HG03575 (cell line): Measurements from ENCODE around the gene HEMK1.

Source experiments
- ATAC-seq: cut with Tn5 transposase; IDR thresholded peaks from one replicate; pipeline ENCODE4 v1.9.1; 2021; ENCODE audit not compliant: unreplicated experiment, insufficient number of reproducible peaks, low FRiP score; ENCODE audit errors: extremely low read depth

Gene HEMK1

DNA sequence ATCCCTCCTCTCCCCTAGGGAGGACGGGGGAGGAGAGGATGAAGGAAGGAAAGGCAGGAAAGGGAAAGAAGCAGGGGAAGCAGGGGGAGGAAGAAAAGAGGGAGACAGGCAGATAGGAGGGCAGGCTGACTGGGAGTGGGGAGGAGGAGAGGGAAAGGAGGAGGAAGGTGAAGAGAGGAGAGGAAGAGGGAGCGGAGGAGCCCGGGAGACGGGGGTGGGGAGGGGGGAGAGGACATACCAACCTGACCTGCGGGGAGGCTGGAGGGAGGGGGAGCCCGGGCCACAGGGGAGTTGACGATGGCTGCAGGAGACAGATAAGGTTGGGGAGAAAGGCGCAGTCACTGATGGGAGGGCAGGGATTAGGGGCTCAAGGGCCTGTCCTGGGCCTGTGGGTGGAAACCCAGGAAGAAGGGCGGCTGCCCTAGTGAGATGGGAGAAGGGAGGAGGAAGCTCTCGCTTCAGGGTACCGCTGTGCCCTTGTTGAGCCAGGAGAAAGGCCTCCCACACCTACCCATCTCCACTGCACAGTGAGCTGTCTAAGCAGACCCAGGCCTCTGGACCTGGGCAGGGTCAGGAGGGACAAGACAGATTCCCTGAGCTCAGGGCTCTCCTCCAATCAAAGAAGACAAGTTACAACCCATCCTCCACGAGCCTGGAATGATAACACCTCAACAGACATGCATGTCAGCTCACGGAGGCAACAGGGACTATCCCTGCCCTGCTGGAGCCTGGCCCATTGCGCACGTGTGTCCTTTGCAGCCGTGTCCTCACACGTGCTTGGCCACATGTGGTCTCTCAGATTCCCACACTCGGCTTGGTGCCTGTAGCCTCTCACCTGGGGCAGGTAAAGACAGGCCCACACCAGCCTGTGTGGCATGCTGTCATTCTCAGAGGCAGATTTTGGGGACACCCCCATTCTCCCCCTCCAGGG, 29.7 kb upstream of the HEMK1 start:
- no peak for ATAC-seq

GRCh38 chr3:50542177-50543034, 26.9 kb upstream of the HEMK1 start:
- no peak for ATAC-seq

DNA sequence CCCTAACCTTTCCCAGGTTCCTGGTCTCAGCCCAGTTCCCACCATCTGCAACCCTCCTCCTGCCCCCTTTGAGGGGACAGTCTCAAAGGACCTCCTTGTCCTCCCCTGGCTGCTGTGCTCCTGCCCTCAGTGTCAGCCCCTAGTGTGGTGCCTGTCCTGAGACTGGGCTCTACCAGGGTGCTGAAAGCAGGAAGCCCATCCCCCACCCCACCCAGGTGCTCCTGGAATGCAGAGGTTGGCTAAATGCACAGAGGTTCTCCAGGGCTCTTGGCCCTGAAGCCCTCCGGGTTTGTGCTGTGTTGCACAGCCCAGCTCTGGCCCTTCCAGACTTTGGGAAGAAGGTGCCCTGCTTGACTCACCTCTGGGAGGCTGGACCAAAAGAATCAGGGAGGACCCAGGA, 23.5 kb upstream of the HEMK1 start:
- no peak for ATAC-seq

DNA sequence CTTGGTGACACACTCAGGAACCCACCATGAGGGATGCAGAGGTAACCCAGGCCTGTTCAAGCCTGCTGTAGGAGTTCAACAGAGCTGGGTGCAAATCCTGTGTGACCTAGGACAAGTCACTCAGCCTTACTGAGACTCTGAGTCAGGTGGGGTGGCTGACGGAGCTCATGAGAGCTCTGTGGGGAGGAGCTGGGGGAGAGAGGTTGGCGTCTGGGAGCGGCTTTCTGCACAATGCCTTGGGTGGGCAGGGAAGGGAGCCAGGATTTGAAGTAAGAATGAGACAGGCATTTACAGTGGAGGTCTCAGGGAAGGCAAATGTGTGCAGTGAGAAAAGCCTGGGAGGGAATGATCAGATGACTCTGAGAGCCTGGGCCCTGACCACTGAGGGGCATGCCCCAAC, 20.1 kb upstream of the HEMK1 start:
- no peak for ATAC-seq

- no peak for ATAC-seq
Observed at GRCh38 chr3:50550079-50550736, 19.1 kb upstream of the HEMK1 start.

GRCh38 chr3:50551054-50551659, 18.2 kb upstream of the HEMK1 start:
- no peak for ATAC-seq

DNA sequence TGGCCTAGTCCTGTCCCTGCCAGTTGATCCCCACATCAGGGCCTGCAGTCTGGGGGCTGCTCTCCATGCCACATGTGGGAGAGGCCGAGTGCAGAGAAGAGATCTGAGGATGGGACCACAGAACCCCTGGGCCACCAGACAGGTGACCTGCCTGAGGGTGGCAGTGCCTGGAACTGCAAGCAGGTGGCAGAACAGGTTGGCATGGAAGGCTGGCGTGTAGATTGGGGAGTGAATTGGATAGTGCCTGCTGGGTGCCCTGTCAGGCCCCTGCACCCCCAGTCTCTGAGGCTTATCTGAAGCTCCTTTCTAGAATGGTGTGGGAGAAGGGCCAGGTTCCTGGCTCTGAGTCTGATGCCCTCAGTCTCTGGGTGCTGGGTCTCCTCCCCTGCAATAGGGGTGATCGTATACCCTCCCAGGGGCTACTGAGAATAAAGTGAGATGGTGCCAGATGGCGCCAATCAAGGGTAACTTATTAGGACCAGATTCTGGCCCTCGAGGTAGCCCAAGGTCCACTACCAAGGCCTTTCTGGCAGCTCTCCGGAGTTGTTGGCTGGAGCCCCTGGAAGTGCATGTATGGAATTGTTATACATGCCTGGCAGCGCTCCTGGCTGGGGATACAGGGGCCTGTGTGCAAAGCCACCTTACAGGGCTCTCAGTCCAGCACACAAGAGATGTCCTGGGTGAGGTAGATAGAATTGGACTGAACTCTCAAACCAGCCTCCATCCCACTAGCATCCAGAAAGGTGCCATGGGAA, 17.5 kb upstream of the HEMK1 start:
- no peak for ATAC-seq

GRCh38 chr3:50552598-50552997, 16.7 kb upstream of the HEMK1 start:
- no peak for ATAC-seq

DNA sequence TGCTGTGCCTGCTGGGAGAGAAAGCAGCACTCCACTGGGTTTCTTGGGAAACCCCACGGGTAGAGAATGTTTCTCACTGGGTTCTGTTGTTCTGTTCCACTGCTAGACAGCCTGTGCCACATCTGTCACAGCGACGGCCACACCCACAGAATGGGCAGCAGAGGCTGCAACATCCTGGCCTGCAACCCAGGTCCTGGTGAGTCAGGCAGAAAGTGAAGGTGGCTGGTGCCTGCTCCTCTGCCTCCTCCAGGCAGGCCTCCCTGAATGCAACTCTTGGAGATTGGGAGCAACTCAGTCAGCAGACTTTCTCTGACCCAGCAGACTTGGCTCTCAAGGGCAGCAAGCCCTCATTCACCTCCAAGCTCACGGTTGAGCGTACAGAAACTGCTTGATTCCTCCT, 14.8 kb upstream of the HEMK1 start:
- no peak for ATAC-seq

- ATAC-seq, result no peak
Observed at GRCh38 chr3:50557106-50557505, 12.2 kb upstream of the HEMK1 start.

GRCh38 chr3:50557915-50558314, 11.4 kb upstream of the HEMK1 start:
- ATAC-seq, result no peak

DNA sequence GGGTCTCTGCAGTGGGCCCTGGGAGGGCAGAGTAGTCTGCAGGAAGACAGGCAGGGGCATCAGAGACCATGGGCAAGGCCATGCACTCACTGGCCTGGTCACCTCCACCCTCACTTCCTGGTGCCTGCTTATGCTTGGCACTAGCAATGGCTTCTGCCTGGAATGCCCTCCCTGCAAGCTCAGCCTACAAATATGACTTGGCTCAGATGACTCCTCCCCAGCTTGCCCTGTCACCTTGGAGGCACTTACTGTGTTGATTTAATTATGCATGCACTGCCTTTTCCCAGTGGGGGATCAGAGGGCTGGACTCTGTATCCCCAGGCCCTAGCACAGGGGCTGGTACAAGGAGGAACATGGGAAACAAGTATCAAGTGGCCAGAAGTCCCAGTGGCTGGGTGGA, 9.6 kb upstream of the HEMK1 start:
- no peak for ATAC-seq

- ATAC-seq, result no peak
Observed at GRCh38 chr3:50562861-50563260, 6.5 kb upstream of the HEMK1 start.

DNA sequence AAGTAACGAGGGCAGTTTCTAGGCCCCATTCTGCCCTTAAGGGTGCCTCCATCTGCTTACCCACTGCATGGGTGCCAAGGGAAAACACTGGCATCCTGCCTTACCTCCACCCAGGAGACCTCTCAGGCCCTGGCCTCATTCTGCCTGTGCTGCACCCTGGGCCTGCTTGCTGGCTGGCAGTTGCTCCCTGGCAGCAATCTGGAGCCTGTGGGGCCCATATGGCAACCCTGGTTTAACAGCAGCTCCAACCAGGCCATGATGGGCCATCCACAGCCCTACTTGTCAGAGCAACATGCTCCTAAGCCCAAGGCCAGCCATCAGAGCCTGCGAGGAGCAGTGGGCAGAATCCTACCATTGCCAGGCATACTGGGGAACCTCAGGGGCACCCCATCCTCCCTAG, 5.5 kb upstream of the HEMK1 start:
- no peak for ATAC-seq

GRCh38 chr3:50564321-50564720, 5.0 kb upstream of the HEMK1 start:
- ATAC-seq, result no peak

DNA sequence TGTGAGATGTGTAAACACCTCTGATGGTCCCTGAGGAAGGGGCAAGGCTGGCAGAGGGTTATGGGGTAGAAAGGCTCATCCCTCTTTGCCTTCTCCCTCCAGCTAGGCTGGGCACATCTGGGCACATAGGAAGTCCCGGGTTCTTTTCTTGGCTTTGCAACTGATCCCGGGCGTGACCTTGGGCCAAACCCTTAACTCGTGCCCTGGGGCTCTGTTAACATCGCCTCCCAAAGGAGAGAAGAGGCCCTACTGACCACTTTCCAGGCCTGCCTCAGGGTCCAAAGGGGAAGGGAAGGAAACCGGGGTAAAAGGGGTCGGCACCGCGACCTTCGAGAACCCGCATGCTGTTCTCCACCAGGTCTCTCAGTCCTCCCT, 2.3 kb upstream of the HEMK1 start:
- no peak for ATAC-seq

DNA sequence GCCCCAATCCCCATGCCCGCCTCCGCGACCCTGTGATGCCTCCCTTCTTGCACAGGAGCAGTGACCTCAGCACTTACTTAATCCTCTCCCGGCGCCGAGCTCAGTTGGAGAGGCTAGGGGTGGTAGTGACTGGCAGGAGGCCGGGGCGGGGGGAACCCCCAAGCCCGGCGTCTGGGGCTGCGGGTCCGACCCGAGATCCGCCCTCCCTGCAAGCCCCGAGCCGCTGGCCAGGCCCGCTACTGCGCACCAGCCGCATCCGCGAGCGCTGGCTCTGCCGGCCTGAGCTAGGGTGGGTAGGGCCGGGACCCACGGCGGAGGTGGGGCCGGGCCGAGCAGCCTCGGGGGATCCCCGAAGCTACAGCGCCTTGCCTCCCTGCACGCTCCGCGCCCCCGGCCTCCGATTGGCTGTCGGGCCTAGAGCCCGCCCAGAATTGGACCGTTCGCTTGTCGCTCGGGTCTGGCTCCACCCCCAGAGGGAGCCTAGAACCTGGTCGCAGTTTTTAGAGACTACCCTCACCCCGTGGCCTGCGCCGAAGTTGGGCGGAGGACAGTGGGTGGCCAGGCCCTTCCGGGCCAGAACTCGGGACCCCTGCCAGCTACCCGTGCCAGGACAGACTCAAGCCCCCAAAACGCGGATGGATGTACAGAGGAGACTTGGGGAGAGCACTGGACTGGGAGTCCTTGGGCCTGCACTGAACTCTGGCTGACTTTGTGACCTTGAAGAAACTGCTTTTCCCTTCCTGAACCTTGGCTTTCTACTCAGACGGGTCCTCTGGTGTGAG, 1.7 kb upstream of the HEMK1 start, which contains the start of gene C3orf18:
TSS of gene C3orf18 (minus strand) at position 362 of the 782 bp plus-strand sequence. CDS start 2,048 bp downstream, outside the sequence.
- peak; percentile 42 for ATAC-seq
